GM06990 (cell line): ENCODE data around the gene NSUN5.
"Not testable (repeated sequence)": the region's sequence is repeated elsewhere in the genome, so short reads cannot be mapped to it uniquely, and the experiment has no call there.

Source experiments
- DNase-seq: peaks from one replicate; pipeline ENCODE4 v3.0.0-alpha.2; 2011; ENCODE audit not compliant: insufficient read length; ENCODE audit errors: extremely low read depth
- H3K27me3 ChIP-seq: replicated peaks from 2 replicates; pipeline ENCODE4 v1.6.0; 2011; ENCODE audit warnings: low read length; ENCODE audit not compliant: control insufficient read depth, insufficient read depth
- H3K36me3 ChIP-seq: 2 replicates; pipeline ENCODE4 v1.5.1; 2011; ENCODE audit warnings: low read length; ENCODE audit not compliant: control insufficient read depth, insufficient read depth
- H3K4me3 ChIP-seq: replicated peaks from 2 replicates; pipeline ENCODE4 v1.5.1; 2011; ENCODE audit warnings: low read depth, mild to moderate bottlenecking, control low read depth, low read length

The NSUN5 gene

GRCh38 chr7:73277210-73277609, 31.4 kb downstream of the NSUN5 start:
- not testable (repeated sequence) for H3K27me3 ChIP-seq, DNase-seq, H3K4me3 ChIP-seq, H3K36me3 ChIP-seq

- not testable (repeated sequence) for H3K27me3 ChIP-seq, H3K36me3 ChIP-seq, DNase-seq, H3K4me3 ChIP-seq
Observed at GRCh38 chr7:73267813-73268212, 40.8 kb downstream of the NSUN5 start.

- DNase-seq, H3K27me3 ChIP-seq, H3K4me3 ChIP-seq, H3K36me3 ChIP-seq: not testable (repeated sequence)
Observed at GRCh38 chr7:73266719-73267368, 41.8 kb downstream of the NSUN5 start.

- not testable (repeated sequence) for DNase-seq, H3K4me3 ChIP-seq, H3K27me3 ChIP-seq, H3K36me3 ChIP-seq
Observed at GRCh38 chr7:73262416-73262815, 46.2 kb downstream of the NSUN5 start.
